ENCODE measurements around the gene CLTCL1. TPM values are rescaled to one million over a fixed set of nuclear protein-coding genes. Genes with fewer than 3 reads are reported as not detected.
A peak's percentile ranks its signal among the peaks of the same experiment; 100 is the strongest.
"Not testable (repeated sequence)": the region's sequence is repeated elsewhere in the genome, so short reads cannot be mapped to it uniquely, and the experiment has no call there.

CLTCL1 gene
- total RNA-seq, 1 experiment from 2014 or later: 12.9 TPM

- no peak overlapping the region for H2AFZ ChIP-seq (ENCODE audit: low read length)
- no peak overlapping the region for H3K27ac ChIP-seq (ENCODE audit: low read length)
- no peak overlapping the region for H3K4me2 ChIP-seq (ENCODE audit: low read depth, low read length, poor library complexity, severe bottlenecking)
- H3K36me3 ChIP-seq (ENCODE audit: insufficient read depth, low read length): no peaks in the 10 kb centered on the region
- no peaks in the 10 kb centered on the region for H3K27me3 ChIP-seq (ENCODE audit: low read length)
- no peaks in the 10 kb centered on the region for H3K4me1 ChIP-seq (ENCODE audit: low read length)
- H3K79me2 ChIP-seq (ENCODE audit: low read length): no peaks in the 10 kb centered on the region
- no peak overlapping the region for H3K9ac ChIP-seq (ENCODE audit: low read length)
- H3K9me3 ChIP-seq (ENCODE audit: low read length): peaks cover 10% of the 10 kb centered on the region
- no peaks in the 10 kb centered on the region for H3K9me2 ChIP-seq (replicated peaks; ENCODE audit: insufficient read depth, low read length)
- no peak overlapping the region for H3K4me3 ChIP-seq (ENCODE audit: low read length)
- no peaks in the 10 kb centered on the region for H4K20me1 ChIP-seq (ENCODE audit: insufficient read depth, low read depth, low read length)
- DNase-seq: no peak
Measured at GRCh38 chr22:19271273-19271855, 20.2 kb downstream of the CLTCL1 start.

GRCh38 chr22:19270873-19271272 lies 20.6 kb downstream of the CLTCL1 start:
- Histone ChIP-seq H3K9ac (ENCODE audit: low read length) (no peak overlapping the region), H3K9me2 (replicated peaks; ENCODE audit: insufficient read depth, low read length) (no peaks in the 10 kb centered on the region), H3K4me3 (ENCODE audit: low read length) (no peak overlapping the region), H3K4me1 (ENCODE audit: low read length) (no peaks in the 10 kb centered on the region), H3K79me2 (ENCODE audit: low read length) (no peaks in the 10 kb centered on the region), H4K20me1 (ENCODE audit: insufficient read depth, low read depth, low read length) (no peaks in the 10 kb centered on the region), H3K4me2 (ENCODE audit: low read depth, low read length, poor library complexity, severe bottlenecking) (no peak overlapping the region), H2AFZ (ENCODE audit: low read length) (no peak overlapping the region), H3K36me3 (ENCODE audit: insufficient read depth, low read length) (no peaks in the 10 kb centered on the region), H3K27me3 (ENCODE audit: low read length) (no peaks in the 10 kb centered on the region), H3K9me3 (ENCODE audit: low read length) (peaks cover 14% of the 10 kb centered on the region), H3K27ac (ENCODE audit: low read length) (no peak overlapping the region)
- no peak for DNase-seq

GRCh38 chr22:19266547-19267086 lies 24.9 kb downstream of the CLTCL1 start:
- Histone ChIP-seq H3K4me3 (ENCODE audit: low read length) (no peak overlapping the region), H3K27me3 (ENCODE audit: low read length) (no peaks in the 10 kb centered on the region), H3K36me3 (ENCODE audit: insufficient read depth, low read length) (no peaks in the 10 kb centered on the region), H4K20me1 (ENCODE audit: insufficient read depth, low read depth, low read length) (no peaks in the 10 kb centered on the region), H3K27ac (ENCODE audit: low read length) (no peak overlapping the region), H3K4me2 (ENCODE audit: low read depth, low read length, poor library complexity, severe bottlenecking) (no peak overlapping the region), H3K4me1 (ENCODE audit: low read length) (no peaks in the 10 kb centered on the region), H2AFZ (ENCODE audit: low read length) (no peak overlapping the region), H3K79me2 (ENCODE audit: low read length) (no peaks in the 10 kb centered on the region), H3K9ac (ENCODE audit: low read length) (no peak overlapping the region), H3K9me2 (replicated peaks; ENCODE audit: insufficient read depth, low read length) (no peaks in the 10 kb centered on the region), H3K9me3 (ENCODE audit: low read length) (peaks cover 19% of the 10 kb centered on the region)
- no peak for DNase-seq

- no peaks in the 10 kb centered on the region for H4K20me1 ChIP-seq (ENCODE audit: insufficient read depth, low read depth, low read length)
- no peak overlapping the region for H3K27ac ChIP-seq (ENCODE audit: low read length)
- no peak for DNase-seq
- H3K9ac ChIP-seq (ENCODE audit: low read length): no peak overlapping the region
- no peaks in the 10 kb centered on the region for H3K9me2 ChIP-seq (replicated peaks; ENCODE audit: insufficient read depth, low read length)
- H3K4me1 ChIP-seq (ENCODE audit: low read length): no peaks in the 10 kb centered on the region
- H3K79me2 ChIP-seq (ENCODE audit: low read length): no peaks in the 10 kb centered on the region
- no peak overlapping the region for H2AFZ ChIP-seq (ENCODE audit: low read length)
- H3K4me3 ChIP-seq (ENCODE audit: low read length): no peak overlapping the region
- H3K27me3 ChIP-seq (ENCODE audit: low read length): no peaks in the 10 kb centered on the region
- H3K36me3 ChIP-seq (ENCODE audit: insufficient read depth, low read length): no peaks in the 10 kb centered on the region
- H3K9me3 ChIP-seq (ENCODE audit: low read length): peaks cover 19% of the 10 kb centered on the region
- H3K4me2 ChIP-seq (ENCODE audit: low read depth, low read length, poor library complexity, severe bottlenecking): no peak overlapping the region
Measured at GRCh38 chr22:19265779-19266178, 25.7 kb downstream of the CLTCL1 start.

GRCh38 chr22:19260804-19261203 lies 30.7 kb downstream of the CLTCL1 start:
- Histone ChIP-seq H3K4me1 (ENCODE audit: low read length) (peaks cover 3% of the 10 kb centered on the region; the same call in 1 of the 2 replicates), H3K79me2 (ENCODE audit: low read length) (no peaks in the 10 kb centered on the region), H4K20me1 (ENCODE audit: insufficient read depth, low read depth, low read length) (no peaks in the 10 kb centered on the region), H3K9ac (ENCODE audit: low read length) (no peak overlapping the region), H3K9me2 (replicated peaks; ENCODE audit: insufficient read depth, low read length) (no peaks in the 10 kb centered on the region), H3K9me3 (ENCODE audit: low read length) (peaks cover 4% of the 10 kb centered on the region; the same call in 1 of the 2 replicates), H3K4me3 (ENCODE audit: low read length) (no peak overlapping the region), H3K4me2 (ENCODE audit: low read depth, low read length, poor library complexity, severe bottlenecking) (no peak overlapping the region), H3K36me3 (ENCODE audit: insufficient read depth, low read length) (no peaks in the 10 kb centered on the region), H3K27me3 (ENCODE audit: low read length) (no peaks in the 10 kb centered on the region), H3K27ac (ENCODE audit: low read length) (no peak overlapping the region), H2AFZ (ENCODE audit: low read length) (no peak overlapping the region)
- DNase-seq: no peak

GRCh38 chr22:19260194-19260593 lies 31.3 kb downstream of the CLTCL1 start:
- H3K36me3 ChIP-seq (ENCODE audit: insufficient read depth, low read length): no peaks in the 10 kb centered on the region
- H3K9me2 ChIP-seq (replicated peaks; ENCODE audit: insufficient read depth, low read length): no peaks in the 10 kb centered on the region
- H3K27me3 ChIP-seq (ENCODE audit: low read length): no peaks in the 10 kb centered on the region
- no peaks in the 10 kb centered on the region for H3K79me2 ChIP-seq (ENCODE audit: low read length)
- no peaks in the 10 kb centered on the region for H3K9me3 ChIP-seq (ENCODE audit: low read length)
- no peak overlapping the region for H3K27ac ChIP-seq (ENCODE audit: low read length)
- DNase-seq: no peak
- H3K4me1 ChIP-seq (ENCODE audit: low read length): peaks cover 3% of the 10 kb centered on the region; the same call in 1 of the 2 replicates
- no peaks in the 10 kb centered on the region for H4K20me1 ChIP-seq (ENCODE audit: insufficient read depth, low read depth, low read length)
- no peak overlapping the region for H2AFZ ChIP-seq (ENCODE audit: low read length)
- peak overlapping the region; percentile 35 for H3K4me2 ChIP-seq (ENCODE audit: low read depth, low read length, poor library complexity, severe bottlenecking)
- no peak overlapping the region for H3K9ac ChIP-seq (ENCODE audit: low read length)
- no peak overlapping the region for H3K4me3 ChIP-seq (ENCODE audit: low read length)

GRCh38 chr22:19258968-19259288 lies 32.6 kb downstream of the CLTCL1 start:
- H3K9me2 ChIP-seq (replicated peaks; ENCODE audit: insufficient read depth, low read length); H2AFZ ChIP-seq (ENCODE audit: low read length): not testable (repeated sequence)

GRCh38 chr22:19258371-19258770 lies 33.1 kb downstream of the CLTCL1 start:
- H3K9ac ChIP-seq (ENCODE audit: low read length): no peak overlapping the region
- H3K36me3 ChIP-seq (ENCODE audit: insufficient read depth, low read length): no peaks in the 10 kb centered on the region
- no peak for DNase-seq

More at GRCh38 chr22:19258968-19259288, 32.6 kb downstream of the CLTCL1 start:
- H4K20me1 ChIP-seq (ENCODE audit: insufficient read depth, low read depth, low read length); H3K79me2 ChIP-seq (ENCODE audit: low read length); H3K4me2 ChIP-seq (ENCODE audit: low read depth, low read length, poor library complexity, severe bottlenecking); H3K27ac ChIP-seq (ENCODE audit: low read length); H3K9me3 ChIP-seq (ENCODE audit: low read length); H3K27me3 ChIP-seq (ENCODE audit: low read length); H3K4me1 ChIP-seq (ENCODE audit: low read length); H3K9ac ChIP-seq (ENCODE audit: low read length); DNase-seq; H3K4me3 ChIP-seq (ENCODE audit: low read length); H3K36me3 ChIP-seq (ENCODE audit: insufficient read depth, low read length): not testable (repeated sequence)

More at GRCh38 chr22:19258371-19258770, 33.1 kb downstream of the CLTCL1 start:
- Histone ChIP-seq H3K27me3 (ENCODE audit: low read length) (no peaks in the 10 kb centered on the region), H3K4me1 (ENCODE audit: low read length) (peaks cover 3% of the 10 kb centered on the region; the same call in 1 of the 2 replicates), H3K27ac (ENCODE audit: low read length) (no peak overlapping the region), H4K20me1 (ENCODE audit: insufficient read depth, low read depth, low read length) (no peaks in the 10 kb centered on the region), H3K9me3 (ENCODE audit: low read length) (no peaks in the 10 kb centered on the region), H3K9me2 (replicated peaks; ENCODE audit: insufficient read depth, low read length) (no peaks in the 10 kb centered on the region), H3K4me2 (ENCODE audit: low read depth, low read length, poor library complexity, severe bottlenecking) (no peak overlapping the region), H3K4me3 (ENCODE audit: low read length) (no peak overlapping the region), H2AFZ (ENCODE audit: low read length) (no peak overlapping the region), H3K79me2 (ENCODE audit: low read length) (no peaks in the 10 kb centered on the region)
